ENCODE measurements around the gene CGB1.
A peak's percentile ranks its signal among the peaks of the same experiment; 100 is the strongest.
"Not testable (repeated sequence)": the region's sequence is repeated elsewhere in the genome, so short reads cannot be mapped to it uniquely, and the experiment has no call there.

Gene CGB1

DNA sequence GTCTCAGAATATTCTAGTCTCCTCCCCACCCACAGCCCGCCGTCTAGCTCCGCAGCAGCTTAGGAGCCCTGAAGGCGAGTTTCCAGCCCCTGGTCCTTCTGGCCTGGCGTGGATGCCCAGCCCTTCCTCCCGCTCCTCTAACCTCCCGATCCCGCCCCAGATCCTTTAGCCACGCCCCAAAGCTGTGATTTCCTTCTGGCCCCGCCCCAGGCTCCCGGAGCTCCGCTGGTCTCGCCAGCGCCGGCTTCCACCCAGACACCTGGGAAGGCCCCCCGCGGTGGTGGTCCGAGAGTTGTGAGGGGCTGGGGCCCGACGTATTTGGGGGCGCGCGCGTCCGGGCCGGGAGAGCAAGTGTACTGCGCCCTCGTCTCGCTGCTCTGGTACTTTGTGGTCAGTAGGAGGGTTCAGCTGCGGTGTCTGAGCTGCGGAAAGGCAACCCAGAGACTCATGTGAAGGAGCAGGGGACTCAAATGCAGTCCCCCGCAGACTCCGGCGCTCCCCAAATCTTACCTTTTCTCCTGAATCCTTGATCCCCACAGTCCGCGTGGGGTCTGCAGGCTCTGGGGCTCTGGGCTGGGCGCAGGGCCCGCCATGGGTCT, 21.0 kb upstream of the CGB1 start, which contains the start of gene CGB7:
Gene CGB7 (minus strand): TSS at position 114 of the 599 bp plus-strand sequence. CDS start 2,374 bp downstream, outside the sequence.
- DNase-seq (ENCODE audit: low read depth) = no peak

- not testable (repeated sequence) for DNase-seq (ENCODE audit: low read depth)
Observed at GRCh38 chr19:49056902-49057596, 20.4 kb upstream of the CGB1 start.

GRCh38 chr19:49056101-49056901, 19.6 kb upstream of the CGB1 start:
- peak; percentile 38 for DNase-seq (ENCODE audit: low read depth)

DNA sequence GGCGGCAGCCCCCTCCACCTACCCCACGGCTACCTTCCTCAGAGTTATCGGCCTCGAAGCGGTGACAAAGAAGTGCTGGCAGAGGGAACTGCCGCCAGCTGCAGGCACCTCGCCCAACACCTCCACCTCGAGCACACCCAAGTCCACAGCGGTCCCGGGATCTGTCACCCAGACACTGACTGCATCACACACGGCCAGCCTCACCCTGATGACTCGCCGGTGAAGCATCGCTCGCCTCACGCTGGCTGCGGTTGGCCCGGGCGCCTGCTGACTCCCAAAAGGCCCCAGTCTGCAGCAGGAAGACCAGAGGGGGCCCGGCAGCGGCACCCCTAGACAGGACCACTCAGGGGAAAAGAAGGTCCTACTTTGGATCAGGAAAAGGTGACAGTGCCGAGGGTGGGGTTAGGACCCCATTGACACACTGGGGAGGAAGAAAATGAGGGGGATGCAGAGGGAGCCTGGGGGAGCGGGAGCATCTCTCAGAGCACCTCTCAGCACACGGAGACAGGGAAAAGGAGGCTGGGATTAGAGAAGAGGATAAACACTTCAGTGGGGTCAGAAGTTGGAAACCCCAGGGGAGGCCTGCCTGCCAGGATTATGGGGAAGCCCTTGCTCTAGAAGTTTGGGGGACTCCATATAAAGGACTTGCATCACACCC, 13.8 kb upstream of the CGB1 start:
- not testable (repeated sequence) for DNase-seq (ENCODE audit: low read depth)

- not testable (repeated sequence) for DNase-seq (ENCODE audit: low read depth)
Observed at GRCh38 chr19:49049834-49050233, 13.1 kb upstream of the CGB1 start.

DNA sequence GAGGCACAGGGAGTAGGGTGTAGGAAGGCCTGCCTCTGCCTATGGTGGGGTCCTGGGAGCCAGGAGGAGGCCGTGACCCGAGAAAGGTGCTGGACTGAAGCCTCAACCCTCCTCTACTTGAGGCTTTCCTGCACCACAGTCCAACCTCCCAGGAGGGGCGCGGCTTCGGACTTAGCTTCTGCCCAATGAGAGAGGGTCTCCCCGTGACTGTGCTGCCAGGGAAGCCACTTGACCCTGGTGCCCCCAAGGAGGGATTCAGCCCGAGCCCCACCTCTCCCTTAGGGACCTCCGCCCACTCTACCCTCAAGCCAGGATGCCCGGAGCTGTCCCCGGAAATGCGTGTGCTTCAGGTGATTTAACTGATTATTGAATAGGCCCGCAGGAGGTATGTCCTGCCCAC, 12.3 kb upstream of the CGB1 start, which contains the start of gene CGB8:
Gene CGB8 (minus strand): TSS at position 101 of the 400 bp plus-strand sequence. CDS start 372 bp downstream, outside the sequence.
- DNase-seq (ENCODE audit: low read depth) = not testable (repeated sequence)

GRCh38 chr19:49043548-49043947, 6.9 kb upstream of the CGB1 start, which contains the start of gene CGB5:
CGB5 (plus strand) TSS chr19:49043848; CDS start chr19:49044210, 362 bp downstream.
- DNase-seq (ENCODE audit: low read depth) = not testable (repeated sequence)

DNA sequence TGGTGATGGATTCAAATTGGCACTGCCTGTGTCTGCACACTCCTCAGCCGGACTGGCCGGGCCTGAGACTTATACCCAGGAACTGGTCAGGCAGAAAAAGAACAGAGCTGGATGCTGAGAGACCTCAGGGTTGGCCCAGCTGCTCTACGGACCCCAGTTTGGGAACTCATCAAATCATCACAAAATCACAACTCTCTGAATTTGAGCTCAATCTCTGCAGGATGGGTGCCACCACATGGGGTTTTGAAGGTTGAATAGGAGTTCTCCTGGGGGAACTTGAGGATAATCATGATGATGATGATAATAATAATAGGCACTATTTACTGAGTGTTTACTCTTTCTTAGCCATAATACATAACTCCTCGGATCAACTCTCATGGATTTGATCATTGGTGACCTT, 6.0 kb upstream of the CGB1 start:
- not testable (repeated sequence) for DNase-seq (ENCODE audit: low read depth)

DNA sequence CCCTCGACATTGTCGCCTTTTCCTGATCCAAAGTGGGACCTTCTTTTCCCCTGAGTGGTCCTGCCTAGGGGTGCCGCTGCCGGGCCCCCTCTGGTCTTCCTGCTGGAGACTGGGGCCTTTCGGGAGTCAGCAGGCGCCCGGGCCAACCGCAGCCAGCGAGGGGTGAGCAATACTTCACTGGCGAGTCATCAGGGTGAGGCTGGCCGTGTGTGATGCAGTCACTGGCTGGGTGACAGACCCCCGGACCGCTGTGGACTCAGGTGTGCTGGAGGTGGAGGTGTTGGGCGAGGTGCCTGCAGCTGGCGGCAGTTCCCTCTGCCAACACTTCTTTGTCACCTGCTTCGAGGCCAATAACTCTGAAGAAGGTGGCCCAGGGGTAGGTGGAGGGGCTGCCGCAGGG, 5.5 kb upstream of the CGB1 start:
- DNase-seq (ENCODE audit: low read depth) = no peak

DNA sequence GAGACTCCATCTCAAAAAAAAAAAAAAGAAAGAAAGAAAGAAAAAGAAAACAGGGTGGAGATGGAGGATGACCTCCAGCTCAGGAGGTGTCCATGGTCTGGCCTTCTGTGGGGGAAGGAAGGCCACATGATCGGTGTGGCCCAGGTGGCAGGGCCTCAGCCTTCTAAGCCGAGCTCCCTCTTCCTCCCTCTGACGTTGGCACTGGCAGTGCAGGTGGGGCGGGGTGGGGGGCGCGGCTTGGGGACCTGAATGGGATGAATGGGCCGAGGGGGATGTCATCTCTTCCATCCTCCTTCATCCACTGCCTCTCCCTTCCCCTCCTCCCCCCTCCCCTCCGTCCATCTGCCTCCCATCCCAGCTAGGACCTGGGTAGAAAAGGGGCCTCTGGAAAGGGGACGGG, 3.0 kb upstream of the CGB1 start:
- not testable (repeated sequence) for DNase-seq (ENCODE audit: low read depth)

DNA sequence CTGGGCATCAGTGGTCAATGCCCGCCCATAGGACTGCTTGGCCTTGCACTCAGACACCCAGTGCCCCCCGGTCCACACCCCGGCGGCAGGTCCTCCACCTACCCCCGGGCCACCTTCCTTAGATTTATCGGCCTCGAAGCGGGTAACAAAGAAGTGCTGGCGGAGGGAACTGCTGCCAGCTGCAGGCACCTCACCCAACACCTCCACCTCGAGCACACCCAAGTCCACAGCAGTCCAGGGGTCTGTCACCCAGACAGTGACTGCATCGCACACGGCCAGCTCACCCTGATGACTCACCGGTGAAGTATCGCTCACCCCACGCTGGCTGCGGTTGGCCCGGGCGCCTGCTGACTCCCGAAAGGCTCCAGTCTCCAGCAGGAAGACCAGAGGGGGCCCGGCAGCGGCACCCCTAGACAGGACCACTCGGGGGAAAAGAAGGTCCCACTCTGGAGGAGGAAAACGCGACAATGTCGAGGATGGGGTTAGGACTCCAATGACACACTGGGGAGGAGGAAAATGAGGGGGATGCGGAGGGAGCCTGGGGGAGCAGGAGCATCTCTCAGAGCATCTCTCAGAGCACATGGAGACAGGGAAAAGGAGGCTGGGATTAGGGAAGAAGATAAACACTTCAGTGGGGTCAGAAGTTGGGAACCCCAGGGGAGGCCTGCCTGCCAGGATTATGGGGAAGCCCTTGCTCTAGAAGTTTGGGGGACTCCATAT, 2.0 kb upstream of the CGB1 start:
- DNase-seq (ENCODE audit: low read depth) = not testable (repeated sequence)

DNA sequence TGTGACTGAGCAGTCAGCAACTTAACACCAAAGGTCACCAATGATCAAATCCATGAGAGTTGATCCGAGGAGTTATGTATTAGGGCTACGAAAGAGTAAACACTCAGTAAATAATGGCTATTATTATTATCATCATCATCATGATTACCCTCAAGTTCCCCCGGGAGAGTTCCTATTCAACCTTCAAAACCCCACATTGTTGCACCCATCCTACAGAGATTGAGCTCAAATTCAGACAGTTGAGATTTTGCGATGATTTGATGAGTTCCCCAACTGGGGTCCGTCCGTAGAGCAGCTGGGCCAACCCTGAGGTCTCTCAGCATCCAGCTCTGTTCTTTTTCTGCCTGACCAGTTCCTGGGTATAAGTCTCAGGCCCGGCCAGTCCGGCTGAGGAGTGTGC, 1.4 kb upstream of the CGB1 start:
- not testable (repeated sequence) for DNase-seq (ENCODE audit: low read depth)

DNA sequence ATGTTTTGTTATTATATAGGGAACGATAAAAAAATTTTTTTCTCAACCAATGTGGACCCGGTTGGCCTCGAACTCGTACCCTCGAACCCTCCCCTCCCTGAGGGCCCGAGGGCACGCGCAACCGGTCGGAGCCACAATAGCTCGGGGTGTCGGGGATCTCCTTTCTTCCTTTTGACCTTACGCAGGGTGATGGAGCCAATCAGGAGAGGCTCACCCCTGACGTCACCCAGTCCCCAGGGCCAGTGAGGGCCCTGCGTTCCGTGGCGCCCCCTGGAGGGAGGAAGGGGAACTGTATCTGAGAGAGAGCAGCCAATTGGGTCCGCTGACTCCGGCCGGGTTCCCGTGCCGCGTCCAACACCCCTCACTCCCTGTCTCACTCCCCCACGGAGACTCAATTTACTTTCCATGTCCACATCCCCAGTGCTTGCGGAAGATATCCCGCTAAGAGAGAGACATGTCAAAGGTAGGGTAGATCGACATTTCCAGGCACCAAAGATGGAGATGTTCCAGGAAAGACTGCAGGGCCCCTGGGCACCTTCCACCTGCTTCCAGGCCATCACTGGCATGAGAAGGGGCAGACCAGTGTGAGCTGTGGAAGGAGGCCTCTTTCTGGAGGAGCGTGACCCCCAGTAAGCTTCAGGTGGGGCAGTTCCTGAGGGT, 4.9 kb downstream of the CGB1 start, which contains the start of gene CGB2:
Gene CGB2 (plus strand): TSS at position 249 of the 660 bp plus-strand sequence. CDS start 206 bp downstream, at position 455.
- DNase-seq (ENCODE audit: low read depth) = peak; percentile 58

- not testable (repeated sequence) for DNase-seq (ENCODE audit: low read depth)
Observed at GRCh38 chr19:49030323-49030722, 6.4 kb downstream of the CGB1 start.

DNA sequence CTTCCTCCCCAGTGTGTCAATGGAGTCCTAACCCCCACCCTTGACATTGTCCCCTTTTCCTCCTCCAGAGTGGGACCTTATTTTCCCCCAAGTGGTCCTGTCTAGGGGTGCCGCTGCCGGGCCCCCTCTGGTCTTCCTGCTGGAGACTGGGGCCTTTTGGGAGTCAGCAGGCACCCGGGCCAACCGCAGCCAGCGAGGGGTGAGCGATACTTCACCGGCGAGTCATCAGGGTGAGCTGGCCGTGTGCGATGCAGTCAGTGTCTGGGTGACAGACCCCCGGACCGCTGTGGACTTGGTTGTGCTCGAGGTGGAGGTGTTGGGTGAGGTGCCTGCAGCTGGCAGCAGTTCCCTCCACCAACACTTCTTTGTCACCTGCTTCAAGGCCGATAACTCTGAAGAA, 6.9 kb downstream of the CGB1 start:
- DNase-seq (ENCODE audit: low read depth) = not testable (repeated sequence)

GRCh38 chr19:49028686-49029085, 8.0 kb downstream of the CGB1 start:
- DNase-seq (ENCODE audit: low read depth) = not testable (repeated sequence)

GRCh38 chr19:49025599-49025998, 11.1 kb downstream of the CGB1 start:
- DNase-seq (ENCODE audit: low read depth) = not testable (repeated sequence)

DNA sequence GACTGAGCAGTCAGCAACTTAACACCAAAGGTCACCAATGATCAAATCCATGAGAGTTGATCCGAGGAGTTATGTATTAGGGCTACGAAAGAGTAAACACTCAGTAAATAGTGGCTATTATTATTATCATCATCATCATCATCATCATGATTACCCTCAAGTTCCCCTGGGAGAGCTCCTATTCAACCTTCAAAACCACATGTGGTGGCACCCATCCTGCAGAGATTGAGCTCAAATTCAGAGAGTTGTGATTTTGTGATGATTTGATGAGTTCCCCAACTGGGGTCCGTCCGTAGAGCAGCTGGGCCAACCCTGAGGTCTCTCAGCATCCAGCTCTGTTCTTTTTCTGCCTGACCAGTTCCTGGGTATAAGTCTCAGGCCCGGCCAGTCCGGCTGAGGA, 11.6 kb downstream of the CGB1 start:
- DNase-seq (ENCODE audit: low read depth) = not testable (repeated sequence)

DNA sequence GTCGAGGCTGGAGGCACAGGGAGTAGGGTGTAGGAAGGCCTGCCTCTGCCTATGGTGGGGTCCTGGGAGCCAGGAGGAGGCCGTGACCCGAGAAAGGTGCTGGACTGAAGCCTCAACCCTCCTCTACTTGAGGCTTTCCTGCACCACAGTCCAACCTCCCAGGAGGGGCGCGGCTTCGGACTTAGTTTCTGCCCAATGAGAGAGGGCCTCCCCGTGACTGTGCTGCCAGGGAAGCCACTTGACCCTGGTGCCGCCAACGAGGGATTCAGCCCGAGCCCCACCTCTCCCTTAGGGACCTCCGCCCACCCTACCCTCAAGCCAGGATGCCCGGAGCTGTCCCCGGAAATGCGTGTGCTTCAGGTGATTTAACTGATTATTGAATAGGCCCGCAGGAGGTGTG, 12.5 kb downstream of the CGB1 start, which contains the start of gene CGB3:
Gene CGB3 (minus strand): TSS at position 101 of the 400 bp plus-strand sequence. CDS start 362 bp downstream, outside the sequence.
- DNase-seq (ENCODE audit: low read depth) = not testable (repeated sequence)

- DNase-seq (ENCODE audit: low read depth) = no peak
Observed at GRCh38 chr19:49022116-49022515, 14.6 kb downstream of the CGB1 start.

All from stimulated activated CD8-positive, alpha-beta memory T cell treated with anti-CD3 and anti-CD28 coated beads, Interleukin-4, amount 100 ng/mL, for 24 hours (primary cell).